Thyroid gland (tissue), 4 donors: ENCODE results near the gene RSPO1.

ENCODE experiments used
- CTCF ChIP-seq, 6 experiments: fragments of 200-600 bp in 3 of 6; fragments of 450-650 bp in 3 of 6; sonication (generic) in 3 of 6; IDR thresholded peaks; one replicate each; pipeline ENCODE4 v1.5.1; 2016 to 2019; ENCODE audit warnings: antibody characterized with exemption in 6 of 6, mild to moderate bottlenecking in 2 of 6, inconsistent platforms in 1 of 6, moderate library complexity in 1 of 6
- POLR2A ChIP-seq, 2 donors: fragments of 450-650 bp; IDR thresholded peaks; one replicate each; pipeline ENCODE4 v1.6.1; 2017; ENCODE audit warnings: antibody characterized with exemption in 2 of 2, mild to moderate bottlenecking in 2 of 2, moderate library complexity in 1 of 2

GRCh38 chr1:37653906-37654305, 19.2 kb upstream of the RSPO1 start:
- TF ChIP-seq CTCF (IDR thresholded peaks at IDR 0.05): no peak
- TF ChIP-seq POLR2A (IDR thresholded peaks at IDR 0.05): no peak
